Astrocyte of the hippocampus (primary cell): ENCODE data around the gene SLC22A5.
A peak's percentile ranks its signal among the peaks of the same experiment; 100 is the strongest.

Experiments
- DNase-seq: peaks from one replicate; pipeline ENCODE4 v3.0.0; 2011; ENCODE audit warnings: low read depth, low spot score

The SLC22A5 gene

GRCh38 chr5:132369474-132370180, at the start of gene SLC22A5:
SLC22A5 (plus strand) TSS chr5:132369710; CDS start chr5:132369973, 263 bp downstream.
- DNase-seq: peak; percentile 80

GRCh38 chr5:132319975-132320374, 49.5 kb upstream of the SLC22A5 start:
- DNase-seq: no peak

GRCh38 chr5:132321109-132321721, 48.3 kb upstream of the SLC22A5 start:
- DNase-seq: no peak

GRCh38 chr5:132322266-132322665, 47.2 kb upstream of the SLC22A5 start:
- peak; percentile 21 for DNase-seq

- DNase-seq: no peak
These were observed 46.3 kb upstream of the SLC22A5 start for GRCh38 chr5:132323202-132323601.

GRCh38 chr5:132325691-132326090, 43.8 kb upstream of the SLC22A5 start:
- no peak for DNase-seq

GRCh38 chr5:132327252-132327955, 42.1 kb upstream of the SLC22A5 start:
- no peak for DNase-seq

GRCh38 chr5:132334812-132335211, 34.7 kb upstream of the SLC22A5 start:
- peak; percentile 18 for DNase-seq

- no peak for DNase-seq
These were observed 34.1 kb upstream of the SLC22A5 start for GRCh38 chr5:132335402-132335801.

- no peak for DNase-seq
These were observed 30.0 kb upstream of the SLC22A5 start for GRCh38 chr5:132339502-132339901.

GRCh38 chr5:132342291-132343180, 27.0 kb upstream of the SLC22A5 start:
- DNase-seq: peak; percentile 12

- DNase-seq: no peak
These were observed 24.6 kb upstream of the SLC22A5 start for GRCh38 chr5:132344775-132345514.

GRCh38 chr5:132353486-132353995, 16.0 kb upstream of the SLC22A5 start:
- no peak for DNase-seq

- DNase-seq: no peak
These were observed 14.9 kb upstream of the SLC22A5 start for GRCh38 chr5:132354381-132355139.

- DNase-seq: no peak
These were observed 14.3 kb upstream of the SLC22A5 start for GRCh38 chr5:132355140-132355765.

GRCh38 chr5:132358775-132359174, 10.7 kb upstream of the SLC22A5 start:
- DNase-seq: no peak

- DNase-seq: no peak
These were observed 7.4 kb upstream of the SLC22A5 start for GRCh38 chr5:132362086-132362485.

- peak; percentile 81 for DNase-seq
These were observed 5.9 kb upstream of the SLC22A5 start for GRCh38 chr5:132363431-132364112.

- peak; percentile 54 for DNase-seq
These were observed 5.2 kb upstream of the SLC22A5 start for GRCh38 chr5:132364319-132364718.
